Esophagus squamous epithelium (tissue), 4 donors: ENCODE results near the gene KIAA0319L.

ENCODE experiments used
- CTCF ChIP-seq, 6 experiments: fragments of 450-650 bp in 4 of 6; fragments of 200-600 bp in 2 of 6; sonication (generic) in 2 of 6; IDR thresholded peaks; one replicate each; pipeline ENCODE4 v1.5.1; 2016 to 2019; ENCODE audit warnings: antibody characterized with exemption in 6 of 6, mild to moderate bottlenecking in 4 of 6, moderate library complexity in 4 of 6
- POLR2A ChIP-seq, 4 donors: fragments of 450-650 bp; IDR thresholded peaks; one replicate each; pipeline ENCODE4 v1.6.1; 2017; ENCODE audit warnings: antibody characterized with exemption in 4 of 4, mild to moderate bottlenecking in 4 of 4, moderate library complexity in 3 of 4

- no peak for TF ChIP-seq CTCF (IDR thresholded peaks at IDR 0.05)
- no peak for TF ChIP-seq POLR2A (IDR thresholded peaks at IDR 0.05)
Measured at GRCh38 chr1:35580949-35581388, 23.8 kb upstream of the KIAA0319L start.
